Activated CD4-positive, alpha-beta T cell treated with anti-CD3 and anti-CD28 coated beads for 1 hour (primary cell): ENCODE measurements around the gene ABI2.

ENCODE experiments used
- DNase-seq: peaks from one replicate; pipeline ENCODE4 v3.0.0-alpha.2; 2020

ABI2 gene

DNA sequence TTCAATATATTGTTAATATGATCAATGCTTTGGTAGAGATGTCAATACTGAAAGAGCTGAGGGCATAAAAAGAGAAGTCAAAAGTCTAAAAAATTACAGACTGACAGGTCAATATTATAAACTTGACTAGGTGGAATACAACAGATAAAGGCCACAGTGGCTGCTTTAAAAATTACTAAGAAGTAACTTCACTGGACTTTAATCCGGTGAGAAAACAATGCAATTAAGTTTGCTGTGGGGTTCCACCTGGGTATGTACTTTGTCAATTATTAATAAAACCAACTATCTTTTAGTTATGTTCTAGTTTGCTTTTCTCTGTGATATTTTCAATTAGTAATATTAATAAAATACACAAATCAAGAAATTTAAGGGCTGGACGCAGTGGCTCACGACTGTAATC is 162.2 kb downstream of the ABI2 start:
- no peak for DNase-seq

- no peak for DNase-seq
Observed at GRCh38 chr2:203492965-203493364, 164.8 kb downstream of the ABI2 start.
